Stimulated activated naive CD8-positive, alpha-beta T cell treated with anti-CD3 and anti-CD28 coated beads, Interleukin-15, amount 100 ng/mL, for 72 hours (primary cell): ENCODE results near the gene IFT122.

Experiments
- ATAC-seq: fragments of 150-1000 bp; cut with Tn5 transposase; 2 replicates; pipeline ENCODE4 v1.10.0; 2021; ENCODE audit warnings: mild to moderate bottlenecking, moderate library complexity
- DNase-seq, 2 donors: peaks; one replicate each; pipeline ENCODE4 v3.0.0; 2021 to 2022
- H3K27ac Mint-ChIP-seq, 2 donors: one replicate each; pipeline ENCODE4 v1.8.0; 2022; ENCODE audit warnings: mild to moderate bottlenecking in 2 of 2, mixed read lengths in 2 of 2, moderate library complexity in 2 of 2
- H3K27me3 Mint-ChIP-seq: one replicate; pipeline ENCODE4 v1.8.0; 2022; ENCODE audit warnings: mixed read lengths
- H3K4me1 Mint-ChIP-seq: one replicate; pipeline ENCODE4 v1.8.0; 2022; ENCODE audit warnings: mild to moderate bottlenecking, mixed read lengths
- H3K4me3 Mint-ChIP-seq, 2 donors: one replicate each; pipeline ENCODE4 v1.8.0; 2022; ENCODE audit warnings: mild to moderate bottlenecking in 2 of 2, mixed read lengths in 2 of 2, moderate library complexity in 1 of 2
- H3K9me3 Mint-ChIP-seq, 2 donors: one replicate each; pipeline ENCODE4 v1.8.0; 2022; ENCODE audit warnings: mixed read lengths in 2 of 2

IFT122 gene

GRCh38 chr3:129519896-129520715 is 80.1 kb downstream of the IFT122 start:
- no peak overlapping the region for H3K27ac Mint-ChIP-seq
- no peak for ATAC-seq
- H3K9me3 Mint-ChIP-seq: no peaks in the 10 kb centered on the region
- H3K4me3 Mint-ChIP-seq: no peak overlapping the region
- no peaks in the 10 kb centered on the region for H3K4me1 Mint-ChIP-seq
- no peak for DNase-seq
- H3K27me3 Mint-ChIP-seq: no peaks in the 10 kb centered on the region

GRCh38 chr3:129520960-129521359 is 80.9 kb downstream of the IFT122 start:
- no peak overlapping the region for H3K27ac Mint-ChIP-seq
- no peak overlapping the region for H3K4me3 Mint-ChIP-seq
- ATAC-seq: no peak
- no peaks in the 10 kb centered on the region for H3K9me3 Mint-ChIP-seq
- DNase-seq: no peak
- H3K27me3 Mint-ChIP-seq: no peaks in the 10 kb centered on the region
- H3K4me1 Mint-ChIP-seq: no peaks in the 10 kb centered on the region

- DNase-seq (no peak), ATAC-seq (no peak)
- H3K4me3 Mint-ChIP-seq: no peak overlapping the region
- no peak overlapping the region for H3K27ac Mint-ChIP-seq
- H3K9me3 Mint-ChIP-seq: no peaks in the 10 kb centered on the region
- no peaks in the 10 kb centered on the region for H3K4me1 Mint-ChIP-seq
- H3K27me3 Mint-ChIP-seq: no peaks in the 10 kb centered on the region
These were observed 81.6 kb downstream of the IFT122 start for GRCh38 chr3:129521611-129522010.

GRCh38 chr3:129522953-129523352 is 82.9 kb downstream of the IFT122 start:
- H3K27ac Mint-ChIP-seq: no peak overlapping the region
- no peak overlapping the region for H3K4me3 Mint-ChIP-seq
- no peaks in the 10 kb centered on the region for H3K4me1 Mint-ChIP-seq
- H3K9me3 Mint-ChIP-seq: no peaks in the 10 kb centered on the region
- ATAC-seq (no peak), DNase-seq (no peak)
- H3K27me3 Mint-ChIP-seq: no peaks in the 10 kb centered on the region

- Mint-ChIP-seq H3K27ac (peak overlapping the region in 1 of 2 donors; percentile 92), H3K4me1 (no peaks in the 10 kb centered on the region), H3K4me3 (no peak overlapping the region), H3K27me3 (no peaks in the 10 kb centered on the region), H3K9me3 (no peaks in the 10 kb centered on the region)
- ATAC-seq: no peak
- DNase-seq: no peak
These were observed 84.1 kb downstream of the IFT122 start for GRCh38 chr3:129524081-129524480.

GRCh38 chr3:129525341-129525968 is 85.4 kb downstream of the IFT122 start:
- Mint-ChIP-seq H3K9me3 (no peaks in the 10 kb centered on the region), H3K27me3 (no peaks in the 10 kb centered on the region), H3K4me3 (no peak overlapping the region), H3K4me1 (no peaks in the 10 kb centered on the region), H3K27ac (peak overlapping the region in 1 of 2 donors; percentile 54)
- ATAC-seq (peak; percentile 40), DNase-seq (no peak)

GRCh38 chr3:129526121-129526900 is 86.3 kb downstream of the IFT122 start:
- no peaks in the 10 kb centered on the region for H3K4me1 Mint-ChIP-seq
- H3K9me3 Mint-ChIP-seq: no peaks in the 10 kb centered on the region
- H3K27me3 Mint-ChIP-seq: no peaks in the 10 kb centered on the region
- no peak for DNase-seq
- H3K4me3 Mint-ChIP-seq: no peak overlapping the region
- no peak overlapping the region for H3K27ac Mint-ChIP-seq
- no peak for ATAC-seq

GRCh38 chr3:129527262-129527661 is 87.2 kb downstream of the IFT122 start:
- DNase-seq (no peak), ATAC-seq (no peak)
- H3K27ac Mint-ChIP-seq: no peak overlapping the region
- no peaks in the 10 kb centered on the region for H3K9me3 Mint-ChIP-seq
- H3K4me1 Mint-ChIP-seq: no peaks in the 10 kb centered on the region
- H3K27me3 Mint-ChIP-seq: no peaks in the 10 kb centered on the region
- H3K4me3 Mint-ChIP-seq: no peak overlapping the region

GRCh38 chr3:129528589-129529100 is 88.6 kb downstream of the IFT122 start, which contains the start of gene RHO:
RHO (plus strand) TSS chr3:129528639; CDS start chr3:129528734, 95 bp downstream.
- no peaks in the 10 kb centered on the region for H3K27me3 Mint-ChIP-seq
- no peaks in the 10 kb centered on the region for H3K9me3 Mint-ChIP-seq
- H3K27ac Mint-ChIP-seq: peak within 1 kb of the TSS; percentile 19 to 58
- DNase-seq (no peak), ATAC-seq (no peak)
- H3K4me3 Mint-ChIP-seq: no peak within 1 kb of the TSS
- H3K4me1 Mint-ChIP-seq: no peaks in the 10 kb centered on the region

GRCh38 chr3:129529436-129530210 is 89.6 kb downstream of the IFT122 start:
- H3K4me1 Mint-ChIP-seq: peaks cover 2% of the 10 kb centered on the region
- no peaks in the 10 kb centered on the region for H3K27me3 Mint-ChIP-seq
- peak overlapping the region in 1 of 2 donors; percentile 2 for H3K27ac Mint-ChIP-seq
- ATAC-seq (no peak), DNase-seq (no peak)
- no peak overlapping the region for H3K4me3 Mint-ChIP-seq
- H3K9me3 Mint-ChIP-seq: no peaks in the 10 kb centered on the region

GRCh38 chr3:129530251-129530791 is 90.3 kb downstream of the IFT122 start:
- DNase-seq: no peak
- Mint-ChIP-seq H3K4me3 (no peak overlapping the region), H3K27me3 (no peaks in the 10 kb centered on the region), H3K9me3 (no peaks in the 10 kb centered on the region), H3K27ac (peak overlapping the region in 1 of 2 donors; percentile 90), H3K4me1 (peaks cover 5% of the 10 kb centered on the region)
- no peak for ATAC-seq

GRCh38 chr3:129530821-129531220 is 90.8 kb downstream of the IFT122 start:
- DNase-seq (no peak), ATAC-seq (no peak)
- Mint-ChIP-seq H3K9me3 (no peaks in the 10 kb centered on the region), H3K27ac (peak overlapping the region in 1 of 2 donors; percentile 90), H3K4me1 (peaks cover 5% of the 10 kb centered on the region), H3K4me3 (no peak overlapping the region), H3K27me3 (no peaks in the 10 kb centered on the region)

GRCh38 chr3:129531699-129532098 is 91.7 kb downstream of the IFT122 start:
- peaks cover 5% of the 10 kb centered on the region for H3K4me1 Mint-ChIP-seq
- H3K27me3 Mint-ChIP-seq: no peaks in the 10 kb centered on the region
- H3K4me3 Mint-ChIP-seq: no peak overlapping the region
- H3K27ac Mint-ChIP-seq: no peak overlapping the region
- no peaks in the 10 kb centered on the region for H3K9me3 Mint-ChIP-seq
- ATAC-seq (no peak), DNase-seq (no peak)

GRCh38 chr3:129532261-129532660 is 92.2 kb downstream of the IFT122 start:
- Mint-ChIP-seq H3K4me1 (peaks cover 5% of the 10 kb centered on the region), H3K9me3 (no peaks in the 10 kb centered on the region), H3K27ac (no peak overlapping the region), H3K27me3 (no peaks in the 10 kb centered on the region), H3K4me3 (no peak overlapping the region)
- DNase-seq (no peak), ATAC-seq (no peak)

GRCh38 chr3:129533406-129533805 is 93.4 kb downstream of the IFT122 start:
- H3K27ac Mint-ChIP-seq: no peak overlapping the region
- no peaks in the 10 kb centered on the region for H3K9me3 Mint-ChIP-seq
- H3K27me3 Mint-ChIP-seq: no peaks in the 10 kb centered on the region
- H3K4me1 Mint-ChIP-seq: peaks cover 5% of the 10 kb centered on the region
- H3K4me3 Mint-ChIP-seq: no peak overlapping the region
- DNase-seq (no peak), ATAC-seq (no peak)
